Activated T-helper 9 cell treated with anti-CD3 and anti-CD28 coated beads, Interleukin-2, amount 50 U/mL, for 16 hours (primary cell): ENCODE results near the gene NINJ1.
"Not testable (repeated sequence)": the region's sequence is repeated elsewhere in the genome, so short reads cannot be mapped to it uniquely, and the experiment has no call there.

Experiments
- DNase-seq: peaks from one replicate; pipeline ENCODE4 v3.0.0-alpha.2; 2020; ENCODE audit warnings: low read depth

NINJ1 gene

GRCh38 chr9:93119703-93119952 is 14.4 kb downstream of the NINJ1 start:
- no peak for DNase-seq

GRCh38 chr9:93118863-93119702 is 15.0 kb downstream of the NINJ1 start:
- no peak for DNase-seq

GRCh38 chr9:93117924-93118862 is 15.9 kb downstream of the NINJ1 start:
- DNase-seq = no peak

GRCh38 chr9:93117521-93117920 is 16.5 kb downstream of the NINJ1 start:
- DNase-seq = not testable (repeated sequence)

GRCh38 chr9:93116072-93116961 is 17.7 kb downstream of the NINJ1 start:
- DNase-seq = no peak

GRCh38 chr9:93115486-93116071 is 18.5 kb downstream of the NINJ1 start:
- no peak for DNase-seq

- DNase-seq = no peak
These were observed 19.1 kb downstream of the NINJ1 start for GRCh38 chr9:93114984-93115335.

- no peak for DNase-seq
These were observed 19.7 kb downstream of the NINJ1 start for GRCh38 chr9:93114169-93114983.

- DNase-seq = no peak
These were observed 21.1 kb downstream of the NINJ1 start for GRCh38 chr9:93112864-93113389.

GRCh38 chr9:93112116-93112863 is 21.8 kb downstream of the NINJ1 start:
- no peak for DNase-seq

GRCh38 chr9:93111371-93112115 is 22.5 kb downstream of the NINJ1 start:
- no peak for DNase-seq

GRCh38 chr9:93111001-93111370 is 23.1 kb downstream of the NINJ1 start:
- DNase-seq = no peak

GRCh38 chr9:93110311-93110855 is 23.7 kb downstream of the NINJ1 start:
- DNase-seq = no peak

GRCh38 chr9:93108291-93109041 is 25.6 kb downstream of the NINJ1 start:
- DNase-seq = peak; percentile 32

GRCh38 chr9:93107825-93108161 is 26.3 kb downstream of the NINJ1 start:
- no peak for DNase-seq

- no peak for DNase-seq
These were observed 26.8 kb downstream of the NINJ1 start for GRCh38 chr9:93107151-93107824.

GRCh38 chr9:93105620-93106019 is 28.4 kb downstream of the NINJ1 start:
- no peak for DNase-seq

- not testable (repeated sequence) for DNase-seq
These were observed 33.0 kb downstream of the NINJ1 start for GRCh38 chr9:93101086-93101485.
